Ecto neural progenitor cell (in vitro differentiated cells): Measurements from ENCODE around the gene CSNK1G3.
"Not testable (repeated sequence)": the region's sequence is repeated elsewhere in the genome, so short reads cannot be mapped to it uniquely, and the experiment has no call there.

Experiments used
- DNase-seq: peaks from one replicate; pipeline ENCODE4 v3.0.0-alpha.2; 2018; ENCODE audit warnings: low spot score

Gene CSNK1G3

DNA sequence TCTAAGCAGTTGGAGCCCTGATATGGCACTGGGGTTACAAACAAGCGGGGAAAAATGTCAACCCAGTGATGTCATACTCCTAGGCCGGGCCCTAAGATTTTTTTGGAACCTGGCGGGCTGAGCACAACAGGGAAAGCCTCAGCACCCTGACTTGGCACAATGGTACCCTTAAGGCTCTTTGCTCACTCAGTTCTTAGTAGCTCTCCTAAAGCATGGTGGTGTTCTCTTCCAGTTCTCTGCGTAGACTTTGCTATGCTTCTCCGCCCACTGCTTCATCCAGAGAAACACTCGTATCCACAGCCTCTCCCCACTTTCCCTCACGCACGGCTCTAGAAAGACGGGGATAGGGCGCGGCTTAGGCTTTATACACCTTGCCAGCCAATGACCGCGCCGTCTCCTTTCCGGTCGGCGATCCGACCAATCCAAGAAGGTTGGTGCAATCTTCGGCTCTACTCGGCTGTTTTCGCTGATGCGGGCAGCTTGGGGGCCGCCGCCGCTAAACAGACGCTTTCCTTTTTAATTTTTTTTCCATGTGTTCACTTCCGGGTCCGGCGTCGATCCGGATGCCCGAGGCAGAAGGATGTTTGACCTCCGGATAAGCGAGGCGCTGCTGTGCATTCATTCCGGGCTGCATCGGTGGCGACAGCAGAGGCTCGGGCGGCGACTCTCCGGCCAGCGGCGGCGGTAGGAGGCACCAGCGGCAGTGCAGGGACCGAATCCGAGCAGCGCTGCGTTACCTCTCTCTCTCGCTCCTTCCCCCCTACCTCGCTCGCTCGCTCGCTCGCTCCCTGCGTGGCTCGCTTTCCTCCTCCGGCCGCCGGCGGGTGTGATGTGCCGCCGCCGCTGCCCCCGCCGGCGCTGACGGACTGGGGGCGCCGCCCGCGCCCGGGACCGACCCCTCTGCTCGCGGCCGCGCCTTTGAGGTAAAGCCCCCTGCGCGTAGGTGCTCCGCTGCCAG is at the start of gene CSNK1G3:
Gene CSNK1G3 (plus strand): TSS at position 530 of the 958 bp plus-strand sequence. CDS start 33,487 bp downstream, outside the sequence.
- peak; percentile 96 for DNase-seq

DNA sequence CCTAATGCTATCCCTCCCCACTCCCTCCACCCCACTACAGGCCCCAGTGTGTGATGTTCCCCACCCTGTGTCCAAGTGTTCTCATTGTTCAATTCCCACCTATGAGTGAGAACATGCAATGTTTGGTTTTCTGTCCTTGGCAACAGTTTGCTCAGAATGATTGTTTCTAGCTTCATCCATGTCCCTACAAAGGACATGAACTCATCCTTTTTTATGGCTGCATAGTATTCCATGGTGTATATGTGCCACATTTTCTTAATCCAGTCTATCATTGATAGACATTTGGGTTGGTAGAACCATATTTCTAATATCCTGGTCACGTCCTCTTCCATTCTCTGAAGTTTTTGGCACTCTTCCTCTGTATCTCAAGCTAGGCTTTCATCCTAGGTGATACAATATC is 45.1 kb upstream of the CSNK1G3 start:
- DNase-seq: not testable (repeated sequence)

DNA sequence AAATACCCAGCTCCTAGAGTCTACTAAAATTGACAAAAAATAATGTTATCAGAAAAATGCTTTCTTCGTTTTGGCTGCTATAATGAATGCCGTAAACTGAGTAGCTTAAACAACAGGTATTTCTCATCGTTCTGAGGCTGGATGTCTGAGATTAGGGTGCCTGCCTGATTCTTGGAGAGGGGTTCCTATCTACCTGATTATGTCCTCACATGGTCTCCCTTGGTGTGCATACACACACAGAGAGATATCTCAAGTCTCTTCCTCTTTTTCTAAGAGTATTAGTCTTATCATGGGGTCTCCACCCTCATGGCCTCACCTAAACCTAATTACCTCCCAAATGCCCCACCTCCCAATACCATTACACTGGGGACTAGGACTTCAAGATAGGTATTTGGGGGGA is 40.6 kb upstream of the CSNK1G3 start:
- DNase-seq: no peak

DNA sequence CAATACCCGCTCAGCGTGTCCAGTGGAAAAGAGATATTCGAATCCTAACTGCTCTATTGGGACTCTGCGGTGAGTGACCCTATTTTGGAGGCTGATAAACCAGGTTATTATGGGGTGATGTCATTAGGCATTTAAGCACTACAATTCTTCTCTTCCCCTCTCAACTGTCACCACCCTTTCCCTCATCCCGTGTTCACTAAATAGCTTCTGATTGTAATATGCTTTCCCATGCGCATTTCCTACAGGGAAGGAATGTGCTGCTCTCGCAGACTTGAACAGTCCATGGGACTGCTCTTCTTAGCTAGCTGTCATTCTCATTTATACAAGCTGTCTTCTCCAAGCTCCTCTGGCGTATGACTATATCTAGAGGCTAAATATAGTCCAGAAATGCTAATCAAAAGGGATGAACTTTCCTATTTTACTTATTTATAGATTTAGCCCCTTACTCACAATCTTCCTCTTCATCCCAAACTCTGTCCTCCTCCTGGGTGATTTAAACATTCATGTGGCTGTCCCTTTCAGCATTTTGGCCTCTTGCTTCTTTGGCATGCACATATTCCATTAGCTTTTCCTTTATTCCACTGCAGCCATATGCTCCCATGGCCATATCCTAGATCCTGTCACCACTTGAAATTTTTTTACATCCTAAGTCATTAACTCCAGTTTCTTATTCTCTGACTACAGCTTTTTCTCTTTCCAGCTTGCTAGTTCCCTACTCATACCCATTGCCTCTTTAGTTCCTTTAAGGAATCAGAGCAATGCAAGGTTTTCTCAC is 39.6 kb upstream of the CSNK1G3 start:
- no peak for DNase-seq

DNA sequence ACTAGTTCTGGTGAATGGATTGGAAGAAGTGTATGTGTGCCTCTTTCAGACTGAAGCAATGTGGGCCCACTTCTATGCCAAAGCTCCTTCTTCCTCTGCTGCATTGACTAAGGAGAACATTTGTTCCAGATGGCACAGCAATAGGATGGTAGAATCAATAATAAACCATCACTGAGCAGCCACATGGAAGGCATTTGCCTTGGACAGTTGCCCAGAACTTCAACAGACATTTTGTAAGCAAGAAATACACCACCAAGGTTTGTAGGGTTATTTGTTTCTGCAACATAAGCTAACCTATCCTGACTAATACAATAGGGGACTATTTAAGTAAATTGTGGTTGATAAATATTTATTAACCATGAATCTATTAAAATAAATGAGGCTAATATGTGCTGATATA is 37.7 kb upstream of the CSNK1G3 start:
- no peak for DNase-seq

DNA sequence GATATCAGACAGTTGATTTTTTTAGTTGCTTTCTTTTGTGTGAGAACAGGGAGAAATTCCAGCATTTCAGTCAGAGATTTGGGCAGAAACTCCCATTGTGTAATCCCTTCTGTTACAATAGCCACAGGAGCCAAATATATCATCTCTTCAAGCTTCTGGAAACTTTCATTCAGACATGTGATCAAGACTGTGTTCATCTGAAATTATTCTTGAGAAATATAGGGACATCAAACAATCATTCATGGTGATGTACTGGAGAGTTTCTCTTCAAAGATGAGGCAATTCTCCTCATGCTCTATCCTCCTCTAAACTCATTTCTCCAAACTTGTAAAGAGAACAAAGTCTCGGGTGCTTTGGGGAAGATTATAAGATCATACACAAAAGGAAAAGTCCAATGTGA is 35.2 kb upstream of the CSNK1G3 start:
- DNase-seq: no peak

DNA sequence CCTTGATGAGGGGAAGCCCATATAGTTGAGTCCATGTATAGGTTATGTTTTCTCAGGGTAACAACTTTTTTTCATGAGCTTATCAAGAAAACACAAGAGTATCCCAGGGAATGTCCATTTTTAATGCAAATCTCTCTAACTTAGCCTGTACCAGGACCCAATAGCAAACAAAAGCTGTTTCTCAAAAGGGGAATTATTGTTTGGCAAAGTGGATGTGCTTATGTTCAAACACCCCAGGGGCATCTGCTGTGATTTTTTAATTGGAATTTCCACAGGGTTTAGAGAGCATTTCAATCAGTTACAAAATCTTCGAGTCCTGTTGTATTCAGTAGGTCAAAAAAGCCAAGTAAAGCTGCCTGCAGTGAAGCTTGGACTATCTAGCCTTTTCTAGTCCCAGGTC is 33.4 kb upstream of the CSNK1G3 start:
- no peak for DNase-seq

DNA sequence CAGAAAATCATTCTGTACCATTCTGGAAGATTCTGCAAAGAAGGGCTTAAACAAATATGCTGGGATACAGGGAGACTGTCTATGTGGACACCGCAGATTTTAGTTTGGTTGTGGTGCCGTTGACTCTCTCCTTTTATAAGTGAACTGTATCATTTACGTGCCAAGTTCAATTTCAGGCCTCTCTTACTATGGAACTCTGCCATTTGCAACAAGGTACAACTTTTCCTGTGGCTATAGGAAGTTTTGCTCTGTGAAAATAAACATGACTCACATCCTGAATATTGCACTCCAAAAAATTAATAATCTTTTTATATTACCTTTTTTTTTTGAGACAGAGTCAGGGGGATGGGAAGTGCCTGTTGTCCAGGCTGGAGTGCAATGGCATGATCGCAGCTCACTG is 29.7 kb upstream of the CSNK1G3 start:
- DNase-seq: no peak

DNA sequence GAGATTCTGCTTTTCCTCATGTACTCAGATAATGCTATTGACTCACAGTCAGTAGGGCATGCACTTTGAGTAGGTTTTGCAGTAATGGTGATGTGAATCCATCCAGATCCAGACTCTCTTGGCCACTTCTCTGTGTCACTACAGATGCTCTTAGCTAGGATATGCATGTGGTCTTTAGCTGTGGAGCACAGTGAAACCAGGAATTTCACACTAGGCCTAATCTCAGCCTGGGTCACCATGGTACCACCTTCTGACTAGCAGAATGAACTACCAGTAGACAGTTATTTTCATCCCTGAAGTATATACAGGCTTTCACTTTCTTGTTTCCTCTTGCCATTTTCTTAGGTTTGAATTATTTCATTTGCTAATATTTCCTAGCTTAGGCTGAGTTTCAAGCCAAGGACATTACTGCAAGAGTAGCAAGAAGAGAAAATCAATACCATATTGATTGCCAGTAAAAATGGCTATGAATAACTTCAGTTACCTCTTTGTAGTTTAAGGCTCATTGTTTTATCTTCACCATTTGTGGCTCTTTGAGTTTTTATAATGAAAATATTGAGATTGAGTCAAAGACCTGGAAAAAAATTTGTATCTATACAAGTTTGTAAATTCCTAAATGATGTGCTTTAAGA is 28.4 kb upstream of the CSNK1G3 start:
- no peak for DNase-seq

DNA sequence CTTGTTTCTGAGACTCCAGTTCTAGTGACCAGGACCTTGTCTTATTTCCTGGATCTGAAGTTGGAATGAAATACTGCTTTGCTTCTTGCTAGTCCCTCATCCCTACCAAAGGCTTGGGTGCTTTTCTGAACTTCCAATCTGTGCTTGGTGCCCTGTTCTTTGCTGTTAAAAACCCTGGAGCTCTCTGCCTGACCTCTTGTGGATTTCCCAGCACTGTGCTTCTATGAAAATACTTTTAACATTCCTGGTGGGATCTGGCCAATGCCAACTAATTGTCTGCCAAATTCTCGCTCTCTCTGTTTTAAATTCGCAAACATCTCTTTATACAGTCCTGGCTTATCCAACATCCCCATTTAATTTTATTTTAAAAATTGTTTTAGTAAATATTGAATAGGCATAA is 26.7 kb upstream of the CSNK1G3 start:
- no peak for DNase-seq

DNA sequence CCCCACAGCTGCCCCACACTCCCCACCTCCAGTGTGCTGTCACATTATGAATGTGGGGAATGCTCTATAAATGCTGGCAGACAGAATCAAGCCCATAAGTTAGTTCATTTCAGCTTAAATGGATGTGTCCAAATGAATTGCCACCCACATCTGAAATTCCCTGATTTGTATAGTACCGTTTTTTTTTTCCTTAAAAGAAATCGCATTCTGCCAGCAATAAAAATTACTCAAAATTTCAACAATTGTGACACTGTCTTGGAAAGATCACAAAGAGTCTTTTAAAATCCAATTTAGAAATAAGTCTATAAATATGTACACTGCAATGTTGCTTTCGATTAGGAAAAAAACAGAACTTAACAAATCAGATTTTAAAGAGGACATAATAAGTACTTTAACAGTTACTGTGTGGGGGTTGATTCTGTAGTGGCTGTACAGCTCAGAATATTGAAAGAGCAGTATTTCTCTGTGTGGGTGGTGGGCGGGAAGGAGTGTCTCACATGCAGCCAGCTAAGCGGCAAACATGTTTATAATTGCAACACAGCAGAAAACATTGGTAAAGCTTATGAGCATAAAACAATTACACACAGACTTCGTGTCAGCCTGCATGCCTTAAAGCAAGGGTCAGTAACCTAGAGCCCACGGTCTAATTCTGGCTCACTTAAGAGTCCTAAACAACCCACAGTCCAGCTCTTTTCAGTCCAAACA is 24.9 kb upstream of the CSNK1G3 start:
- DNase-seq: no peak

DNA sequence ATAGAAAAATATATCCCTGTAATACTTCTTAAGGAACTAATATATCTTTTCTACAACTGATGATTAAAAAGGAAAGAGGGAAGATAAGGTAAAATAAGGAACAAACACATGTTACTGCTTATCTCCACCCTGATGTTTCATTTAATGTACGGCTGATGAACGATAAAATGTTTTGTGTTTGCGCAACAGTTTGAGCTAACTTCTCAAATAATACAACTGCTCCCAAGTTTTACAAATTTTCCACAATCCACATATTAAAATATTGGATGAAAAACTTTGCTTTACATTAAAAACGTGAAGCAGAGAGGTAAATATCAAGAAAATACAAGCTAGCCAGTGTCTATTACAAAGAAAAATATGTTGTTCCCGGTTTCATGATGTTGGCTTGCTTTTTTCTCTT is 21.0 kb upstream of the CSNK1G3 start:
- no peak for DNase-seq

DNA sequence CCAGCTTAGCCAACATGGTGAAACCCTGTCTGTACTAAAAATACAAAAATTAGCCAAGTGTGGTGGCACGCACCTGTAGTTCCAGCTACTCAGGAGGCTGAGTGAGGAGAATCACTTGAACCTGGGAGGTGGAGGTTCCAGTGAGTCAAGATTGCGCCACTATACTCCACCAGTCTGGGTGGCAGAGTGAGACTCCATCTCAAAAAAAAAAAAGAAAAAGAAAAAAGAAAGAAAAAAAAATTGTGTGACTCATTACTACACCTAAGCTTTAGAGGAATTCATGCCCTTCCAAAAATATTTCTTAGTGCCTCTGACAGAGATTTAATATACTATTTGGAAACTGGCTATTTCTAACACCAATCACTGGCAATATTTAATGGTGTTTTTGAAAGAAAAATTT is 16.8 kb upstream of the CSNK1G3 start:
- DNase-seq: not testable (repeated sequence)

DNA sequence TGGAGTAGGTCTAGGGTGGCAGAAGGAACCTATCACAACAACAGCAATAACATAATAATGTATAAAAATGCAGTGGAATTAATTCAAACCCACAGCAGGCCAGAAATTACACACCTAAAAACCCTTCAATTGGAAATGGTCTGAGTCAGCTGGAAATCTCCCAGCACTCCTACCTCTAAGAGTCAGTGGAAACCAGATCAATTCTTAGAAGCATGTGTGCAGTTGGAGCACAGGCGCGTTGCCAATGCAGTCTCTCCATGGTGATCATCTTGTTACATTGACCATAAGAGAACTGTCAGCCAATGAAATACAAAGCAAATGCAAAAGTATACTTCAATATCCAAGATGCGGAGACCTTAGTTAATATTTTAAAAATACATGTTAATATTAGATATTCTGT is 15.1 kb upstream of the CSNK1G3 start:
- no peak for DNase-seq

DNA sequence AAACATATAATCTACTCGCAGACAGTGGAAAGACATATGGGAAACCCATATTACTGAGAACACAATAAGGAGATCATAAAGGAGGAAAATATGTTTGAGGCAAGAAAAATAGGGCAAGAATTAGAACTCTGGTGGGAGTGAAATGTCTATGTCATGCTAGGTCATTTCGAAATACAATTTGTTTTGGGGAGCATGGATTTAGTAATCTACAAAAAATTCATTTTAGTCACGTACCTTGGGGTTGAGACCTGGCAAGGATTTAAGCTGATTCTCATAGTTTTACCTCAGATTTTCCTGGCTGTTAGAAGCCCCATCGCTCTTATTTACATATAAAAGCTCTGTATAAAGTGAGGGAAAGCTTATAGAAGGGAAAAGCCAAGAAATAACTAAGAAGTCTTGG is 11.5 kb upstream of the CSNK1G3 start:
- no peak for DNase-seq

DNA sequence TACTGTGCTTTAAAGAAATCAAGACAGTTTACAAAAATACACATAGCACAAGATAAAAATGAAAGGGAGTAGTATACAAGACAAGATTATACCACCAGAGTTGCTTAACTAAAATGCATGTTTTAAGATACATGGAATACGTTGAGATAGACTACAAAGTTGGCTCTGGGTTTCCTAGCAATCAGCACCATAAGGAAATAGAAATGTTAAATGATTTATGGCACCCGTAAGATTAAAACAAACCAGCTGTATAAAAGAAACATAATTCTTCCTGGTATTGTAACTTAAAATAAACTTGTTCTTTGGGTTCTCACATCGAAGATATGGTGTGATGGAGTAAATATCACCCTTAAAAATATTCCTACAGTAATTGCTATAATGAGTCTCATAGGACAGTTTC is 9.9 kb upstream of the CSNK1G3 start:
- no peak for DNase-seq

DNA sequence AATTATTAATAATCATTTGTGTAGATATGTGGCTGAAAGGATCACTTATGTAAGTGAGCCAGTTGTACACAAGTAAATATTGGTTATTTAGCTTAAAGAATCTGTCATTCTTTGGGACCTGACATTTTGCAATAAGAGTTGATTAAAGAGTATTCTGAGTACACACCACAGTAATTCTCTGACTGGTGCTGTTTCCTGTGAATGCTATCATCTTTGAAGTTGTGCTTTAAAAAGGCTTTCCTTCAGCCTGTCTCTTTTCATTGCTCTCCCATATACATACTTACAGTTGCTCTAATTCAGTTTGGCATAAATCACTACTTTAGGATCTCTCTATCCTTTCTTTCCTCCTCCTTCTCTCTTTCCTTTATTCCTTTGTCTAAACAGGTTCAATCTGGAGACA is 8.7 kb upstream of the CSNK1G3 start:
- no peak for DNase-seq

DNA sequence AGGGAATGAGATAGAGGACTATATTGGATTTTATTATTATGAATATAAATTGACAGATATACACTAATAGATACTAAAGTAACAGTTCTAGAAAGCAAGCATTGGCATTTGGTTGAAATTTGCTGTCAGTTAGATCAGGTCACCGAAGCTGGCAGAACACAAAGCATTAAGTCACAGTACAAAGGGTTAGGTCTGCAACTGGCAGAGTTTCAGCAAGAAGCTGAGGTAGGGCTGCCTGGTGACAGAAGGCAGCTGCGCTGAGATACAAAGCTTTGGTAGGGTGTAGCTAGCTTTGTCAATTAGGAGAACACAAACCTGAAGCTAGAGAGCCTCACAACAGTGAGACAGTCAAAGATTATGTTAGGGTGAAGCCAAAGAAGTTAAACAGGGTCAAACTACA is 6.3 kb upstream of the CSNK1G3 start:
- no peak for DNase-seq

DNA sequence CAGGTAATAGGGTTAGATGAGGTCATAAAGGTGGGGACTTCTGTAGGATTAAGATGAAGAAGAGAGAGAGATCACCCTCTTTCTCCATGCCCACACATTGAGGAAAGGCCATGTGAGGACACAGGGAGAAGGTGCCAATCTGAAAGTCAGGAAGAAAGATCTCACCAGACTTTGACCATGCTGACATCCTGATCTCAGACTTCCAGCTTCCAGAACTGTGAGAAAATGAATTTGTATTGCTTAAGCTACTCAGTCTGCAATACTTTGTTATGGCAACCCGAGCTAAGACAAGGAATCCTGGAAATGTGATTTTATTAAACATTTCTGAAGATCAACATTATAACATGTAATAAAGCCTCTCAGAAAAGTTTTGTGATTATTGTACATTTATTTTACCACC is 3.5 kb upstream of the CSNK1G3 start:
- no peak for DNase-seq

DNA sequence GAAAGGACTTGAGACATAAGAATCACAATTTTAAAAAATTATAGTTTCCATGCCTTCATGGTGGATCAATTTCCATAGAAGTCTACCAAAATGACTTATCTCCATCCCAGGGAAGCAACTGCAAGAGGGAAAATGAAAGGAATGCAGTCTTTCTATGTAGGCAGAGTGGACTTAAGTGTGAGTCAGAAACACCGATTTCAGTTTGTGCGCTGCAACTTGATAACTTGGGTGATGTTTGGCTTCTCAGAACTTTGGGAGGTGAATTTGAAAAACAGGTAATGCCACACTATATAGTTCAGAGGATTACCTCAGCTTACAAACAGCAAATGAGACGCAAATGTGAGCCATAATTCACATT is 708 bp upstream of the CSNK1G3 start:
- DNase-seq: no peak

DNA sequence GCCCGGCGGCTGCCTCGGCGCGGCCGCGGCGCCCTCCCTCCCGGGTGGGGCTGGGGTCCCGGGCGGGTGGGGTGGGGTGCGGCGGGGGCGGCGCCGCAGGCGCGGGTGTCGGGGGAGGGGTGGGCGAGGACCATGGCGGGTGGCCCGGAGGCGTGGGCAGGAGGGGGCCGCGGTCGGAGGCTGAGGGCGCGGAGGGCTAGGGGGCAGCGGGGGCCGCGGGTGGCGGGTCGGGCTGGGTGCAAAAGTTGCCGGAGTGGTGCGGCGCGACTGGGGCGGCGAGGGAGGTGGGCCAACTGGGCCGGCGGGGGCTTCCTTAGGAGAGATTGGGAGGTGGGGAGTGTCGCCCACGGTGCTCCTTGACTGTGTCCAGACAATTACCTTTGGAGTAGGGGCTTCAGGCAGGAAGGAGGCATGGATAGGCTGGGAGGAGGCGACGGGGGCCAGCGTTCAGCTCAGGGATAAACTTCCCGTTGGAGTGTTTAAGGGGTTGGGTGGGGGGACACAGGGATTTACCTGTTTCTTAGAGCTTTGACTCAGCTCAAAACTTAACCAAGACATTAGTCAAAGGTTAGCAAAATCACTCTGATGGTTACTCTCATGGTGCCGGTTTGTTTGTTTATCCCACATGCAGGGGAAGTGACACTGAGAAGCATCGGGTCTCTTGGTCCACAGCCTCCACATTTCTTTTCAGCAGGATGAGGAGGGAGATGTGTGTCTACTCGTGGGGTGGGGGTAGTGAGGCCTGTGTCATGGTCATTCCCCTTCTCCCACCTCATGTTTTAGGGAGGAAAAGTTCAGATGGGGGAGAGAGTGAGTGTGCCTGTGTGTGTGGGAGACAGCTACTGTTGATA is 859 bp downstream of the CSNK1G3 start:
- peak; percentile 76 for DNase-seq
